HEK293T (cell line): Measurements from ENCODE around the gene CIDEC.

Experiments
- CTCF ChIA-PET: fragments of 350-600 bp; formaldehyde crosslinking; extraction: SDS; loops from one replicate; lab custom pipeline; 2021; ENCODE audit warnings: antibody characterized with exemption, inconsistent platforms; lab: Yijun Ruan, JAX
- POLR2A ChIA-PET: fragments of 350-600 bp; formaldehyde crosslinking; extraction: SDS; loops from one replicate; lab custom pipeline; 2020; ENCODE audit warnings: antibody characterized with exemption, inconsistent platforms; lab: Yijun Ruan, JAX
- DNase-seq: peaks from one replicate; pipeline ENCODE4 v3.0.0; 2012; ENCODE audit warnings: mixed read lengths; ENCODE audit errors: extremely low spot score
- ARNT ChIP-seq: fragments of 450-650 bp; IDR thresholded peaks from 2 replicates; pipeline ENCODE4 v1.6.1; 2017; ENCODE audit warnings: mild to moderate bottlenecking
- BHLHE40 ChIP-seq: fragments of 450-650 bp; IDR thresholded peaks from 2 replicates; pipeline ENCODE4 v1.6.1; 2016; ENCODE audit warnings: mild to moderate bottlenecking, moderate library complexity, borderline replicate concordance
- CTBP1 ChIP-seq: fragments of 450-650 bp; IDR thresholded peaks from 2 replicates; pipeline ENCODE4 v1.6.1; 2016; ENCODE audit warnings: borderline replicate concordance
- ELF4 ChIP-seq: fragments of 450-650 bp; IDR thresholded peaks from 2 replicates; pipeline ENCODE4 v1.6.1; 2017; ENCODE audit warnings: antibody characterized with exemption
- FOXA1 ChIP-seq: fragments of 450-650 bp; IDR thresholded peaks from 2 replicates; pipeline ENCODE4 v1.6.1; 2016; ENCODE audit warnings: mild to moderate bottlenecking
- FOXK2 ChIP-seq: fragments of 450-650 bp; IDR thresholded peaks from 2 replicates; pipeline ENCODE4 v1.6.1; 2016; ENCODE audit warnings: mild to moderate bottlenecking
- FOXM1 ChIP-seq: fragments of 450-650 bp; IDR thresholded peaks from 2 replicates; pipeline ENCODE4 v1.6.1; 2017; ENCODE audit warnings: mild to moderate bottlenecking, borderline replicate concordance
- HDGF ChIP-seq: fragments of 450-650 bp; IDR thresholded peaks from 2 replicates; pipeline ENCODE4 v1.6.1; 2017; ENCODE audit warnings: antibody characterized with exemption, borderline replicate concordance
- L3MBTL2 ChIP-seq: fragments of 450-650 bp; conservative IDR thresholded peaks from 2 replicates; pipeline ENCODE4 v1.6.1; 2016; ENCODE audit warnings: mild to moderate bottlenecking
- LEF1 ChIP-seq: fragments of 450-650 bp; IDR thresholded peaks from 2 replicates; pipeline ENCODE4 v1.6.1; 2017; ENCODE audit warnings: mild to moderate bottlenecking, borderline replicate concordance
- NFRKB ChIP-seq: fragments of 450-650 bp; IDR thresholded peaks from 2 replicates; pipeline ENCODE4 v1.6.1; 2016; ENCODE audit warnings: mild to moderate bottlenecking, moderate library complexity
- PKNOX1 ChIP-seq: fragments of 450-650 bp; IDR thresholded peaks from 2 replicates; pipeline ENCODE4 v1.6.1; 2016
- SP1 ChIP-seq: fragments of 450-650 bp; IDR thresholded peaks from 2 replicates; pipeline ENCODE4 v1.6.1; 2017
- SUZ12 ChIP-seq: fragments of 450-650 bp; IDR thresholded peaks from 2 replicates; pipeline ENCODE4 v1.6.1; 2016; ENCODE audit warnings: mild to moderate bottlenecking
- TARDBP ChIP-seq: fragments of 450-650 bp; IDR thresholded peaks from 2 replicates; pipeline ENCODE4 v1.6.1; 2016
- ZNF384 ChIP-seq: fragments of 450-650 bp; IDR thresholded peaks from 2 replicates; pipeline ENCODE4 v1.6.1; 2016

The CIDEC gene

GRCh38 chr3:9834520-9835380 is 45.3 kb downstream of the CIDEC start:
- ChIA-PET POLR2A (no interaction called here), CTCF (no interaction called here)
- no peak for TF ChIP-seq ARNT
- no peak for TF ChIP-seq SUZ12
- TF ChIP-seq FOXM1, result no peak
- TF ChIP-seq NFRKB, result no peak
- TF ChIP-seq FOXA1, result no peak
- no peak for TF ChIP-seq LEF1
- TF ChIP-seq PKNOX1, result no peak
- TF ChIP-seq L3MBTL2, result no peak
- no peak for TF ChIP-seq BHLHE40
- TF ChIP-seq CTBP1, result no peak
- no peak for TF ChIP-seq TARDBP
- no peak for TF ChIP-seq FOXK2
- no peak for TF ChIP-seq SP1
- DNase-seq, result no peak

GRCh38 chr3:9833078-9833477 is 47.0 kb downstream of the CIDEC start:
- CTCF ChIA-PET, result no interaction called here
- POLR2A ChIA-PET, result interaction anchor here (1.4 kb wide), 1 partner anchor 113 kb away, joined by 5 read pairs; no protein-coding TSS in a partner anchor
- TF ChIP-seq TARDBP, result no peak
- no peak for TF ChIP-seq NFRKB
- no peak for TF ChIP-seq ARNT
- TF ChIP-seq SUZ12, result no peak
- TF ChIP-seq ZNF384, result no peak
- no peak for TF ChIP-seq FOXM1
- no peak for TF ChIP-seq L3MBTL2
- no peak for TF ChIP-seq SP1
- no peak for TF ChIP-seq HDGF
- TF ChIP-seq FOXA1, result no peak
- no peak for TF ChIP-seq ELF4
- no peak for TF ChIP-seq BHLHE40
- no peak for DNase-seq

GRCh38 chr3:9831253-9831652 is 48.8 kb downstream of the CIDEC start:
- ChIA-PET CTCF (interaction anchor here (0.9 kb wide), 1 partner anchor 10 kb away, joined by 3 read pairs; no protein-coding TSS in a partner anchor), POLR2A (interaction anchor here (1.0 to 2.5 kb wide), 2 partner anchors 10 to 12 kb away, joined by 3 to 9 read pairs; partner anchors contain the start of gene RPUSD3)
- no peak for TF ChIP-seq LEF1
- TF ChIP-seq HDGF, result no peak
- TF ChIP-seq ARNT, result no peak
- no peak for TF ChIP-seq CTBP1
- TF ChIP-seq L3MBTL2, result no peak
- TF ChIP-seq FOXA1, result no peak
- TF ChIP-seq FOXM1, result no peak
- TF ChIP-seq PKNOX1, result no peak
- no peak for TF ChIP-seq ELF4
- TF ChIP-seq ZNF384, result no peak
- no peak for TF ChIP-seq SP1
- DNase-seq, result no peak

- TF ChIP-seq ZNF384 (no peak), ARNT (no peak), BHLHE40 (no peak), LEF1 (no peak), ELF4 (no peak), FOXK2 (no peak), CTBP1 (no peak), FOXM1 (no peak)
- no peak for DNase-seq
- ChIA-PET CTCF (no interaction called here), POLR2A (no interaction called here)
Measured at GRCh38 chr3:9828801-9829755, 51.0 kb downstream of the CIDEC start.

- ChIA-PET CTCF (interaction anchor here (0.6 to 1.1 kb wide), 3 partner anchors 77 to 189 kb away, joined by 3 to 5 read pairs (median 3); partner anchors contain the start of gene OGG1), POLR2A (interaction anchor here (1.5 kb wide), 1 partner anchor 11 kb away, joined by 3 read pairs; no protein-coding TSS in a partner anchor)
- peak; percentile 62 for DNase-seq
- TF ChIP-seq ELF4 (no peak), BHLHE40 (no peak), SP1 (no peak), ARNT (no peak), CTBP1 (no peak), LEF1 (no peak), NFRKB (no peak), FOXM1 (no peak), HDGF (no peak), FOXK2 (no peak)
Measured at GRCh38 chr3:9826815-9827573, 53.1 kb downstream of the CIDEC start.
